ENCODE data around the gene PSORS1C1. TPM values are rescaled to one million over a fixed set of nuclear protein-coding genes. Genes with fewer than 3 reads are reported as not detected.
A peak's percentile ranks its signal among the peaks of the same experiment; 100 is the strongest.

Gene PSORS1C1
- total and polyA plus RNA-seq, 9 donors = 0.22 to 1.4 (median 0.71) TPM

GRCh38 chr6:31139599-31139998 lies 25.0 kb downstream of the PSORS1C1 start:
- Histone ChIP-seq H3K4me1 (ENCODE audit: control insufficient read depth, insufficient read depth, low read length) (peaks cover 22% of the 10 kb centered on the region), H3K27me3 (ENCODE audit: control insufficient read depth, insufficient read depth, low read length) (no peaks in the 10 kb centered on the region), H3K9me3 (replicated peaks; ENCODE audit: control insufficient read depth, low read depth, low read length) (no peaks in the 10 kb centered on the region), H3K4me3 (ENCODE audit: low read length) (no peak overlapping the region), H3K36me3 (ENCODE audit: control insufficient read depth, insufficient read depth, low read length) (peaks cover 8% of the 10 kb centered on the region), H3K27ac (ENCODE audit: low read length) (no peak overlapping the region)
- peak; percentile 23 for DNase-seq
- WGBS (ENCODE audit: insufficient coverage) = 4% methylated on average over 4 of the region's 4 CpGs

DNA sequence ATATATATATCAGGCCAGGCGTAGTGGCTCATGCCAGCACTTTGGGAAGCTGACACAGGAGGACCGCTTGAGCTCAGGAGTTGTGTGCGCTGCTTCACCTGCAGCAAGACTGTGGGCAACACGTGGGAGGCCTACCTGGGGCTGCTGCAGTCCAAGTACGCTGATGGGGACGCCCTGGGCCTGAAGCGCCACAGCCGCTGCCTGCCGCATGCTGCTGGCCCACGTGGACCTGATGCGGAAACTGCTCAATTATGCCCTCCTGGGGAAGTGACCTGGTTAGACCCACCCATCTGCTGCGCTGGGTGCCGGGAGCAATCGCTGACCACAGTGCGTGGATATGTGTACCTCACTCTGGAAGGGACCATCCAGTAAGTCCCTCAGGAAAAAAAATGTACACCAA lies 26.0 kb downstream of the PSORS1C1 start:
- Histone ChIP-seq H3K4me3 (ENCODE audit: low read length) (no peak overlapping the region), H3K9me3 (replicated peaks; ENCODE audit: control insufficient read depth, low read depth, low read length) (no peaks in the 10 kb centered on the region), H3K27me3 (ENCODE audit: control insufficient read depth, insufficient read depth, low read length) (no peaks in the 10 kb centered on the region), H3K4me1 (ENCODE audit: control insufficient read depth, insufficient read depth, low read length) (peaks cover 22% of the 10 kb centered on the region), H3K36me3 (ENCODE audit: control insufficient read depth, insufficient read depth, low read length) (peaks cover 18% of the 10 kb centered on the region), H3K27ac (ENCODE audit: low read length) (no peak overlapping the region)
- no peak for DNase-seq
- WGBS (ENCODE audit: insufficient coverage) = 79% methylated on average over 11 of the region's 15 CpGs

DNA sequence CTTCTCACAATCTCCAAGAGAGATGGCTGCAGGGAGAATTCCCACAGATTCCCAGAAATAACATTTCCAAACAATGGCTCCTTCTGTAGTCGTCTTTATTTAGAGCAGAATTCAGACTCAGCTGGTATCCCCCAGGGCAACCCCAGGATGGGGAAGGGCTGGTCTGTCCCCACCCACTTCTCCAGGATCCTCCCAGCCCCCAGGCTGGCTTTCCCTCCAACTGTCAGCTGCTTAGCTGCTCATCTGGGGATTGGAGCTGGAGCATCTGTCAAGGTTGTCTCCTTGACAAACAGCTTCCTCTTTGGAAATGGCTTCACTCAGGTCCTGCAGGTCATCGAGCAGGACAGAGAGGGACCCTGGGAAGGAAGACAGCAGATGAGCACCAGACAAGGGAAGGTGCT lies 27.8 kb downstream of the PSORS1C1 start:
- peaks cover 22% of the 10 kb centered on the region for H3K4me1 ChIP-seq (ENCODE audit: control insufficient read depth, insufficient read depth, low read length)
- H3K27ac ChIP-seq (ENCODE audit: low read length) = peak overlapping the region; percentile 57
- peak; percentile 73 for DNase-seq
- no peaks in the 10 kb centered on the region for H3K27me3 ChIP-seq (ENCODE audit: control insufficient read depth, insufficient read depth, low read length)
- H3K36me3 ChIP-seq (ENCODE audit: control insufficient read depth, insufficient read depth, low read length) = peaks cover 23% of the 10 kb centered on the region
- H3K9me3 ChIP-seq (replicated peaks; ENCODE audit: control insufficient read depth, low read depth, low read length) = no peaks in the 10 kb centered on the region
- H3K4me3 ChIP-seq (ENCODE audit: low read length) = no peak overlapping the region
- 18% methylated on average over 1 of the region's 2 CpGs for WGBS (ENCODE audit: insufficient coverage)

DNA sequence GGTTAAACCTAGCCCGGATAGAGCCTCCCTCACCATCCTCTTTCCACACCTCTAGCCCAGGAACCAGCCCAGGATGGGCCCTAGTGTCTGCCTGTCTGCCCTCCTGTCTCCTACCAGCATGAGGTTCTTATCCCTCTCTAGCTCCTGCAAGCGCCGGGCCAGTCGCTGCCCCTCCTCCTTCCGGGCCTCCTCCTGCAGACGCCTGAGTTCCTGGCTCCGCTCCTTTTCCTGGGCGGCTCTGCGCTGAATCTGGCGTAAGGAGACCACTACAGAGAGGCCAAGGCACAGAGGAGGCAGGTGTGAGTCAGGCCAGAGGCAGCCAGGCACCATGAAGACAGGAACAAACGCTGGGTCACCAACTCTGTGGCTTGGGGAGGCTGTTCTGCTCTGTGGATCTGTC lies 28.5 kb downstream of the PSORS1C1 start:
- H3K27me3 ChIP-seq (ENCODE audit: control insufficient read depth, insufficient read depth, low read length) = no peaks in the 10 kb centered on the region
- peaks cover 23% of the 10 kb centered on the region for H3K36me3 ChIP-seq (ENCODE audit: control insufficient read depth, insufficient read depth, low read length)
- H3K27ac ChIP-seq (ENCODE audit: low read length) = no peak overlapping the region
- no peak overlapping the region for H3K4me3 ChIP-seq (ENCODE audit: low read length)
- H3K4me1 ChIP-seq (ENCODE audit: control insufficient read depth, insufficient read depth, low read length) = peaks cover 17% of the 10 kb centered on the region
- 15% methylated on average over 5 of the region's 11 CpGs for WGBS (ENCODE audit: insufficient coverage)
- DNase-seq = peak; percentile 86
- H3K9me3 ChIP-seq (replicated peaks; ENCODE audit: control insufficient read depth, low read depth, low read length) = no peaks in the 10 kb centered on the region

GRCh38 chr6:31144296-31144969 lies 29.8 kb downstream of the PSORS1C1 start:
- Histone ChIP-seq H3K27me3 (ENCODE audit: control insufficient read depth, insufficient read depth, low read length) (no peaks in the 10 kb centered on the region), H3K4me3 (ENCODE audit: low read length) (no peak overlapping the region), H3K36me3 (ENCODE audit: control insufficient read depth, insufficient read depth, low read length) (peaks cover 27% of the 10 kb centered on the region), H3K27ac (ENCODE audit: low read length) (no peak overlapping the region), H3K4me1 (ENCODE audit: control insufficient read depth, insufficient read depth, low read length) (peaks cover 14% of the 10 kb centered on the region), H3K9me3 (replicated peaks; ENCODE audit: control insufficient read depth, low read depth, low read length) (no peaks in the 10 kb centered on the region)
- 82% methylated on average over 13 of the region's 18 CpGs for WGBS (ENCODE audit: insufficient coverage)
- no peak for DNase-seq

DNA sequence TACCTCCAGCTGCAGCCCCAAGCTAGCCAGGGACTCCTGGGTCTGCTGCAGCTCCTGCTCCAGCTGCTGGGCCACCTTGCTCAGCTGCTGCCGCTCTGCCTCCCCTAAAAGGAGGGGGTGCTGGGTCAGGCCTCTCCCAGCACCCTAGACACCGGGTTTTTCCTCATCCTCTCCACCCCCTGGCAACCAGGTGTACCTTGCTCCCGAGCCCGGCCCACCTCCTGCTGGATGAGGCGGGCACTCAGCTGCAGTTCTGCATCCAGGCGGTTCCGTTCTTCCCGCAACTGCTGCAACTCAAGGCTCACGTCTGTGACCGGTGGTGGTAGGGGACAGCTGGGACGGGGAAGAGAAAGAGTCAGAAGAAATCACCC lies 30.4 kb downstream of the PSORS1C1 start:
- Histone ChIP-seq H3K4me1 (ENCODE audit: control insufficient read depth, insufficient read depth, low read length) (peaks cover 12% of the 10 kb centered on the region), H3K9me3 (replicated peaks; ENCODE audit: control insufficient read depth, low read depth, low read length) (no peaks in the 10 kb centered on the region), H3K36me3 (ENCODE audit: control insufficient read depth, insufficient read depth, low read length) (peaks cover 33% of the 10 kb centered on the region), H3K4me3 (ENCODE audit: low read length) (no peak overlapping the region), H3K27me3 (ENCODE audit: control insufficient read depth, insufficient read depth, low read length) (no peaks in the 10 kb centered on the region), H3K27ac (ENCODE audit: low read length) (no peak overlapping the region)
- WGBS (ENCODE audit: insufficient coverage) = 56% methylated on average over 7 of the region's 11 CpGs
- no peak for DNase-seq

DNA sequence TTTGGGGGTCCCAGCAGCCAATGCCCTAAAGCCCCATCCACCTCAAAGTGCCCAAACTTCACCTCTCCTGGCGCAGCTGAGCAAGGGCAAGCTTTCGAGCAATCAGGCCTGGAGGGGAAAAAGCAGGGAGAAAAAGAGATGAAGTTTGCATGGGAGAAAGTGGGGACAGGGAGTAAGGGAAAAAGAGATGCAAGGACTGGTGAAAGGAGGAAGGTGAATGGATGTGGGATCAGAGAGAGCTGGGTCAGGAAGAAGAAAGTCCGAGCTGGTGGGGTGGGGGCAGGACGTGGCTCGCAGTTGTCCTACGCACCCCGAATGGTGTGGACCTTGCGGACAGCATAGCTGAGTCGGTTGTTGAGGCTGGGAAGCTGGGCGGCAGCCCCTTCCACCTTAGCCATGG lies 30.8 kb downstream of the PSORS1C1 start:
- H3K9me3 ChIP-seq (replicated peaks; ENCODE audit: control insufficient read depth, low read depth, low read length) = no peaks in the 10 kb centered on the region
- WGBS (ENCODE audit: insufficient coverage) = 95% methylated on average over 9 of the region's 10 CpGs
- peaks cover 12% of the 10 kb centered on the region for H3K4me1 ChIP-seq (ENCODE audit: control insufficient read depth, insufficient read depth, low read length)
- no peak overlapping the region for H3K27ac ChIP-seq (ENCODE audit: low read length)
- H3K27me3 ChIP-seq (ENCODE audit: control insufficient read depth, insufficient read depth, low read length) = no peaks in the 10 kb centered on the region
- no peak overlapping the region for H3K4me3 ChIP-seq (ENCODE audit: low read length)
- no peak for DNase-seq
- H3K36me3 ChIP-seq (ENCODE audit: control insufficient read depth, insufficient read depth, low read length) = peaks cover 37% of the 10 kb centered on the region

DNA sequence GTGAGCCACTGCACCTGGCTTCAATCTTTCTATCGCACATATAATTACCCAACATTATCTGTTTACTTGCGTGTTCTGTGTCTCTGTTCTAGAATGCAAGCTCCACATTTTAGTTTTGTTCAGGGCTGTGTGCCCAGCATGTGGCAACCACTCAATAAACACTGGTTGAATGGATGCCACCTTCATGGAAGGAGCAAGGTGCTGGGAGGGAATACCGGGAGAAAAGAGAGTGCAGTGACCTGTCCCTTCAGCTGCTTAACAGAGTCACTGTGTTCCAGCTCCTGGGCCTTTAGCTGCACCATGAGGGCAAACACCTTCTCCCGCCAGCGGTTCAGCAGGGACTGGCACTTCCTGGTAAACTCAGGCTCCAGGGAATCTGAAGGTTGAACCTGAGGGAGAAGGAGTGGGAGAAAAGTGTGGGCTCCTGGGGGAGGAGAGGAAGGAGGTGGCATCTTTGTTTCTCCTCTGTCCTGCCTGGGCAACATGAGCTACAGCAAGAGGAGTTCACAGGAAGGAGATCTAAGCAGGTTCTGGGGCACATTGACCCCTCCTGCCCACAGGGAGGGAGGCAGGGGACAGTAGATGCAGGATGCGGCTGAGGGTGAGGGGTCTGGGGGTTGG lies 35.3 kb downstream of the PSORS1C1 start:
- no peak overlapping the region for H3K4me3 ChIP-seq (ENCODE audit: low read length)
- H3K27me3 ChIP-seq (ENCODE audit: control insufficient read depth, insufficient read depth, low read length) = no peaks in the 10 kb centered on the region
- H3K27ac ChIP-seq (ENCODE audit: low read length) = no peak overlapping the region
- no peaks in the 10 kb centered on the region for H3K9me3 ChIP-seq (replicated peaks; ENCODE audit: control insufficient read depth, low read depth, low read length)
- 100% methylated on average over 3 of the region's 6 CpGs for whole genome bisulfite sequencing (ENCODE audit: insufficient coverage)
- no peaks in the 10 kb centered on the region for H3K4me1 ChIP-seq (ENCODE audit: control insufficient read depth, insufficient read depth, low read length)
- peaks cover 47% of the 10 kb centered on the region for H3K36me3 ChIP-seq (ENCODE audit: control insufficient read depth, insufficient read depth, low read length)
- no peak for DNase-seq

GRCh38 chr6:31152781-31153180 lies 38.2 kb downstream of the PSORS1C1 start:
- Histone ChIP-seq H3K27ac (ENCODE audit: low read length) (no peak overlapping the region), H3K4me1 (ENCODE audit: control insufficient read depth, insufficient read depth, low read length) (peaks cover 4% of the 10 kb centered on the region), H3K4me3 (ENCODE audit: low read length) (no peak overlapping the region), H3K27me3 (ENCODE audit: control insufficient read depth, insufficient read depth, low read length) (no peaks in the 10 kb centered on the region), H3K36me3 (ENCODE audit: control insufficient read depth, insufficient read depth, low read length) (peaks cover 44% of the 10 kb centered on the region), H3K9me3 (replicated peaks; ENCODE audit: control insufficient read depth, low read depth, low read length) (no peaks in the 10 kb centered on the region)
- 77% methylated on average over 7 of the region's 7 CpGs for WGBS (ENCODE audit: insufficient coverage)
- no peak for DNase-seq

- peaks cover 11% of the 10 kb centered on the region for H3K4me1 ChIP-seq (ENCODE audit: control insufficient read depth, insufficient read depth, low read length)
- H3K27ac ChIP-seq (ENCODE audit: low read length) = no peak overlapping the region
- peaks cover 40% of the 10 kb centered on the region for H3K36me3 ChIP-seq (ENCODE audit: control insufficient read depth, insufficient read depth, low read length)
- DNase-seq = no peak
- H3K4me3 ChIP-seq (ENCODE audit: low read length) = no peak overlapping the region
- H3K27me3 ChIP-seq (ENCODE audit: control insufficient read depth, insufficient read depth, low read length) = no peaks in the 10 kb centered on the region
- H3K9me3 ChIP-seq (replicated peaks; ENCODE audit: control insufficient read depth, low read depth, low read length) = no peaks in the 10 kb centered on the region
- WGBS (ENCODE audit: insufficient coverage) = 79% methylated on average over 10 of the region's 15 CpGs
Measured at GRCh38 chr6:31154436-31154835, 39.8 kb downstream of the PSORS1C1 start.
